ENCODE measurements around the gene CUL3. TPM values are rescaled to one million over a fixed set of nuclear protein-coding genes. Genes with fewer than 3 reads are reported as not detected.
A peak's percentile ranks its signal among the peaks of the same experiment; 100 is the strongest.

CUL3 gene
- total RNA-seq = 10 to 100 TPM; 26.5 to 33.3 TPM

GRCh38 chr2:224585211-224586088 lies at the start of gene CUL3:
Gene CUL3, minus strand, starts transcription at chr2:224585363. Its CDS starts 354 bp downstream, at chr2:224585009.
- intact Hi-C loops (cut with DNase I) = no loop called here
- H3K27ac ChIP-seq = peak within 1 kb of the TSS; percentile 73 to 95 (median 89)

DNA sequence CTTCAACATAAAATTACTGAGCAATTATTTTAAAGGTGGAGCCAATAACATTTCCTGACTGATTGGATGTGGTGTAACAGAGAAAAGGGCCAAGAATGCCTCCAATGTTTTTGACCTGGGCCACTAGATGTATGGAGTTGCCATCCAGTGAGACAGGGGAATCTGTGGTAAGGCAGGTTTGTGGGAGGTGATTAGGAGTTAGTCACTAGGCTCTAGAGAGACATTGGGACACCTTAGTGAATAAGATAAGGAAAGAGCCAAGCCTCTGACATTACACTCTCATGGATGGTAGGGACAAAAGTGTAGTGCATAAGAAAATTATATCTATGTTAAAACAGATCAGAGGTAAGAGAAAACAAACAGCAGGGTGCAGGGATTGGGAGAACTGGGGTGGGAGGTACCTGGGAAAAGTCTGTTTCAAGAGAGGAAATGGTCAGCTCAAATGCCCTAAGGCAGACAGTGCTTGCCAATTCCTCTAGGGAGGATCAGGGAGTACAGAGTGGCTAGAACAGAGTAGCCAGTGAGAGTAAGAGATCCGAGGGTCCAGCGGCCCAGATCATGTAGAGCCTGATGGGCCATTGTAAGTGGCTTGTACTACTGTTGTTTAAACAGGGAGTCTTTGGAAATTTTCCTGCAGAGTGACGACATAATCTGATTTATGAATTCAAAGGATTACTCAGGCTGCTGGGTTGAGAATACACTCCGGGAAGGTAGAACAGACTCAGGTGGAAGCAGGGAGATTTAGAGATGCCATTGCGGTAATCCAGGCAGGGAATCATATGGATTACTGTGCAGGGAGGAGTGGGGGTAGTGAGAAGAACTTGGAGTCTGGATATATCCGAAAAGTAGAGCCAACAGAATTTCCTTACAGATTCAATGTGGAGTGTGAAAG lies 45.7 kb upstream of the CUL3 start:
- Histone ChIP-seq H3K27me3 (no peaks in the 10 kb centered on the region), H3K4me1 (no peaks in the 10 kb centered on the region), H3K4me3 (no peak overlapping the region), H3K9me3 (no peaks in the 10 kb centered on the region), H3K36me3 (replicated peaks in 1 of 2; ENCODE audit: insufficient read depth in 1 of 2, low read depth in 2 of 2) (no peaks in the 10 kb centered on the region), H3K27ac (no peak overlapping the region)
- DNase-seq (no peak), ATAC-seq (no peak)
- WGBS, 2 donors = 62 to 63% methylated on average over 6 of the region's 6 CpGs
- intact Hi-C loops (cut with DNase I) = no loop called here
- TF ChIP-seq CTCF (IDR thresholded peaks at IDR 0.05) (no peak), POLR2A (IDR thresholded peaks at IDR 0.05) (no peak)

More at GRCh38 chr2:224585211-224586088, at the start of gene CUL3:
- Histone ChIP-seq H3K4me3 (peak within 1 kb of the TSS; percentile 22 to 82), H3K36me3 (replicated peaks in 1 of 2; ENCODE audit: insufficient read depth in 1 of 2, low read depth in 2 of 2) (no peaks in the 10 kb centered on the region), H3K27me3 (no peaks in the 10 kb centered on the region), H3K9me3 (no peaks in the 10 kb centered on the region), H3K4me1 (peaks cover 33% of the 10 kb centered on the region)
- ATAC-seq = peak; percentile 91
- TF ChIP-seq CTCF (IDR thresholded peaks at IDR 0.05) (no peak), POLR2A (IDR thresholded peaks at IDR 0.05) (peak; percentile 82 to 88 (median 87))
- 0 to 1% methylated on average over 37 to 47 of the region's 68 CpGs for WGBS, 2 donors
- DNase-seq = peak; percentile 99 to 100 (median 99)

DNA sequence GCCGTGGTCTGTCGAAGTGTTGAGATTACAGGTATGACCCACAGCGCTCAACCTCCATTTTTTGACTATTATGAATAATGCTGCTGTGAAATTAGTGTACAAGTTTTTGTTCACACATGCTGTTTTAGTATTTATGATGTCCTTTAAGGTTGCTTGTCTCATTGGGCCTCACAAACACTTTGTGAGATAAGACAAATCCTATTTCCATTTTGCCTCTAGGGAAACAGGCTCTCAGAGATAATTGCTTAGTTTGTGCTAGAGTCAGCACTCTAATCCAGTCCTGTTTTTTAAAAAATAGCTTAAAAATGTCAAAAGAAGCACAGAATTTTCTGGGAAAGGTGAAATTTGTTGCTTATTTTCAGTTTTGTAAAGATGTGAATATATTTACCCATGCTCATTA lies 43.3 kb upstream of the CUL3 start:
- Histone ChIP-seq H3K27ac (no peak overlapping the region), H3K4me3 (no peak overlapping the region), H3K27me3 (no peaks in the 10 kb centered on the region), H3K9me3 (no peaks in the 10 kb centered on the region), H3K4me1 (no peaks in the 10 kb centered on the region), H3K36me3 (replicated peaks in 1 of 2; ENCODE audit: insufficient read depth in 1 of 2, low read depth in 2 of 2) (no peaks in the 10 kb centered on the region)
- 94 to 98% methylated on average over 3 of the region's 3 CpGs for WGBS, 2 donors
- no peak for DNase-seq
- ATAC-seq = no peak
- intact Hi-C loops (cut with DNase I) = no loop called here
- TF ChIP-seq POLR2A (IDR thresholded peaks at IDR 0.05) (no peak), CTCF (IDR thresholded peaks at IDR 0.05) (no peak)

DNA sequence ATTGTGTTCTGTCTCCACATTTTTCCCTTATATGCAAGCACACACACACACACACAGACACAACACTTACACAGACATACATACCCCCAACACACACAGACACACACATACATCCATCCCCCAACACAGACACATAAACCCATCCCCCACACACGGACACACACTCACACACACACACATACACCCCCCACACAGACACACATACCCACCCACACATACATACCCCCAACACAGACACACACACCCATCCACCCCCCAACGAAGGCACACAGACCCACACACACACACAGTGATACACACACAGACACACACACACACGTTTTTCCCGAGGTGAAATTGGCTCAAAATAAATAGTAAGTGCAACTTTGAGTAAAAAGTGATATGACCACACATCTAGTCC lies 41.6 kb upstream of the CUL3 start:
- Histone ChIP-seq H3K27me3 (no peaks in the 10 kb centered on the region), H3K36me3 (replicated peaks in 1 of 2; ENCODE audit: insufficient read depth in 1 of 2, low read depth in 2 of 2) (no peaks in the 10 kb centered on the region), H3K27ac (no peak overlapping the region), H3K9me3 (no peaks in the 10 kb centered on the region), H3K4me3 (no peak overlapping the region), H3K4me1 (no peaks in the 10 kb centered on the region)
- WGBS, 2 donors = 49 to 54% methylated on average over 4 of the region's 4 CpGs
- no peak for DNase-seq
- TF ChIP-seq POLR2A (IDR thresholded peaks at IDR 0.05) (no peak), CTCF (IDR thresholded peaks at IDR 0.05) (no peak)
- ATAC-seq = no peak
- intact Hi-C loops (cut with DNase I) = no loop called here

Measured in body of pancreas (tissue), 4 donors.